Glutamatergic neuron (in vitro differentiated cells): ENCODE results near the gene MGA. TPM values are rescaled to one million over a fixed set of nuclear protein-coding genes. Genes with fewer than 3 reads are reported as not detected.

ENCODE experiments used
- DNase-seq: peaks from one replicate; pipeline ENCODE4 v3.0.0; 2022
- H3K27ac Mint-ChIP-seq: one replicate; pipeline ENCODE4 v1.8.0; 2020; ENCODE audit warnings: mild to moderate bottlenecking, mixed read lengths, inconsistent platforms; ENCODE audit not compliant: unreplicated experiment
- H3K27me3 Mint-ChIP-seq: one replicate; pipeline ENCODE4 v1.8.0; 2020; ENCODE audit warnings: mild to moderate bottlenecking, moderate library complexity, mixed read lengths, inconsistent platforms; ENCODE audit not compliant: unreplicated experiment
- H3K36me3 Mint-ChIP-seq: one replicate; pipeline ENCODE4 v1.8.0; 2020; ENCODE audit warnings: mild to moderate bottlenecking, mixed read lengths, inconsistent platforms; ENCODE audit not compliant: unreplicated experiment
- H3K4me1 Mint-ChIP-seq: one replicate; pipeline ENCODE4 v1.8.0; 2020; ENCODE audit warnings: mild to moderate bottlenecking, low read depth, mixed read lengths, inconsistent platforms; ENCODE audit not compliant: unreplicated experiment
- H3K4me3 Mint-ChIP-seq: one replicate; pipeline ENCODE4 v1.8.0; 2020; ENCODE audit warnings: mild to moderate bottlenecking, mixed read lengths, inconsistent platforms; ENCODE audit not compliant: unreplicated experiment
- H3K9me3 Mint-ChIP-seq: one replicate; pipeline ENCODE4 v1.8.0; 2020; ENCODE audit warnings: mild to moderate bottlenecking, moderate library complexity, mixed read lengths, inconsistent platforms; ENCODE audit not compliant: unreplicated experiment
- total RNA-seq: library from RNA; stranded (reverse); fragmentation: NEBNext Ultra II Directional; extraction: Animal tissue kit (Norgen Biotek cat#: 25700); gene quantifications from one replicate; pipeline ENCODE4 v1.2.1, GENCODE V29; 2021; ENCODE audit not compliant: unreplicated experiment
- TF ChIP-seq, protein P1 (sequence below): fragments of 200-600 bp; sonication (generic); IDR thresholded peaks from one replicate; pipeline ENCODE4 v1.5.0; 2021; ENCODE audit not compliant: partially characterized antibody, unreplicated experiment

Gene MGA
- total RNA-seq, 1 donor from 2014 or later = 68.9 TPM

DNA sequence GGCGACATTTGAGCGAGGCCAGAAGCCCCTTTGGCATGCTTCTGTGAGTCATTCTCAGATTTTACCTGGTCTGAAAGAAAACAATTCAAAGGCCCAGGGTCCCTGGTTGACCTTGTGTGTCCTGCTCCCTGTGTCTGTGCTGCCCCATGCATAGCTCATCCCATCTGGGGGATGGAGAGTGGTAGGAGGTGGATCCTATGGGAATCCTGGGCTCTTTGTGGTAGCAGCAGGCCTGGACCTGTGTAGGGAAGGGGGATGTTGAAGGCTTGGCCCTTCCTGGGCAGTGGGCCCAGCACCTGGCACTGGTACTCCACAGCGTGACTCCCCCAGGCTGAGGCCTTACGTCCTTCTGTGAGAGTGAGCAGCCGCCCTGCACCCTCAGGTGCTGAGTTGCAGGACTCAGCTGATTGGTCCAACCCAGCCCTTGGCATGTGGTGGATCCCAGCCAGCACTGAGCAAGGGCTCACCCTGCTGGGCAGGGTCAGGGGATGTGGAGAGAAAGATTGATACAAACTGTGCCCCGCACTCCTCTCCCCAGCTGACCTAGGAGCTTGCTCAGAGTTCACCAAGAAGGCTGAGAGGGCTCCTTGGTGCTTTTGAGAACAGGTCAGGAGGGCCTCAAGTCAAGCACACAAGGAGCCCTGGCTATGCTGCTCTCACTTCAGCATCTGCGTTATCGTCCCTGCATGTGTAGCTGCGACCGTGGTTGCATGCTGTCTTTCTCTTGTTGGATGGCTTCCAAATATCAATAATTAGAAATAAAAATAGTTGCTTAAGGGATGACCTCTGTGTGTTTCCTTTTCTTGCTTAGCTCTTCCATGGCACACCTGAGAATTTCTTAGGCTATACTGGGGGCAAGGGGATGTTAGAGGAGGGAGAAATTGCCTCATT lies 146.3 kb downstream of the MGA start:
- H3K36me3 Mint-ChIP-seq = no peaks in the 10 kb centered on the region
- H3K4me1 Mint-ChIP-seq = peaks cover 2% of the 10 kb centered on the region
- TF ChIP-seq, protein P1, sequence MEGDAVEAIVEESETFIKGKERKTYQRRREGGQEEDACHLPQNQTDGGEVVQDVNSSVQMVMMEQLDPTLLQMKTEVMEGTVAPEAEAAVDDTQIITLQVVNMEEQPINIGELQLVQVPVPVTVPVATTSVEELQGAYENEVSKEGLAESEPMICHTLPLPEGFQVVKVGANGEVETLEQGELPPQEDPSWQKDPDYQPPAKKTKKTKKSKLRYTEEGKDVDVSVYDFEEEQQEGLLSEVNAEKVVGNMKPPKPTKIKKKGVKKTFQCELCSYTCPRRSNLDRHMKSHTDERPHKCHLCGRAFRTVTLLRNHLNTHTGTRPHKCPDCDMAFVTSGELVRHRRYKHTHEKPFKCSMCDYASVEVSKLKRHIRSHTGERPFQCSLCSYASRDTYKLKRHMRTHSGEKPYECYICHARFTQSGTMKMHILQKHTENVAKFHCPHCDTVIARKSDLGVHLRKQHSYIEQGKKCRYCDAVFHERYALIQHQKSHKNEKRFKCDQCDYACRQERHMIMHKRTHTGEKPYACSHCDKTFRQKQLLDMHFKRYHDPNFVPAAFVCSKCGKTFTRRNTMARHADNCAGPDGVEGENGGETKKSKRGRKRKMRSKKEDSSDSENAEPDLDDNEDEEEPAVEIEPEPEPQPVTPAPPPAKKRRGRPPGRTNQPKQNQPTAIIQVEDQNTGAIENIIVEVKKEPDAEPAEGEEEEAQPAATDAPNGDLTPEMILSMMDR = no peak
- H3K9me3 Mint-ChIP-seq = peaks cover 2% of the 10 kb centered on the region
- no peak overlapping the region for H3K27ac Mint-ChIP-seq
- H3K27me3 Mint-ChIP-seq = peaks cover 2% of the 10 kb centered on the region
- no peak overlapping the region for H3K4me3 Mint-ChIP-seq
- no peak for DNase-seq

DNA sequence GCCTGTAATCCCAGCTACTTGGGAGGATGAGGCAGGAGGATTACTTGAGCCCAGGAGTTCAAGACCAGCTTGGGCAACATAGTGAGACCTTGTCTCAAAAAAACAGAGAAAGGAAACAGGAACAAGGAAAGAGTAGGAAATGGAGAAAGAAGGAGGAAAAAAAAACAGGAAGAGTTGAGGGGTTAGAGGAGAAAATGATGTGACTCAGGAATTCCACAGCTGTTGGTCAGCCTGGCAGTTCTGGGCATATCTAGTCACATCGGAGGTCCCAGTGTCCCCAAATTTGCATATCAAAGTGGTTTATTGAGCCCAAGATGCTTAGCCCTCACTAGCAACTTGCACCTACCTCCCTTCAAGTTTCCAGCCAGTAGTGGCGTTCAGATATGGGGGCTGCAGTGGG lies 148.9 kb downstream of the MGA start:
- TF ChIP-seq, protein P1 = no peak
- DNase-seq = no peak
- no peaks in the 10 kb centered on the region for H3K36me3 Mint-ChIP-seq
- no peak overlapping the region for H3K4me3 Mint-ChIP-seq
- no peak overlapping the region for H3K27ac Mint-ChIP-seq
- H3K27me3 Mint-ChIP-seq = peaks cover 2% of the 10 kb centered on the region
- H3K9me3 Mint-ChIP-seq = peaks cover 2% of the 10 kb centered on the region
- peaks cover 2% of the 10 kb centered on the region for H3K4me1 Mint-ChIP-seq

DNA sequence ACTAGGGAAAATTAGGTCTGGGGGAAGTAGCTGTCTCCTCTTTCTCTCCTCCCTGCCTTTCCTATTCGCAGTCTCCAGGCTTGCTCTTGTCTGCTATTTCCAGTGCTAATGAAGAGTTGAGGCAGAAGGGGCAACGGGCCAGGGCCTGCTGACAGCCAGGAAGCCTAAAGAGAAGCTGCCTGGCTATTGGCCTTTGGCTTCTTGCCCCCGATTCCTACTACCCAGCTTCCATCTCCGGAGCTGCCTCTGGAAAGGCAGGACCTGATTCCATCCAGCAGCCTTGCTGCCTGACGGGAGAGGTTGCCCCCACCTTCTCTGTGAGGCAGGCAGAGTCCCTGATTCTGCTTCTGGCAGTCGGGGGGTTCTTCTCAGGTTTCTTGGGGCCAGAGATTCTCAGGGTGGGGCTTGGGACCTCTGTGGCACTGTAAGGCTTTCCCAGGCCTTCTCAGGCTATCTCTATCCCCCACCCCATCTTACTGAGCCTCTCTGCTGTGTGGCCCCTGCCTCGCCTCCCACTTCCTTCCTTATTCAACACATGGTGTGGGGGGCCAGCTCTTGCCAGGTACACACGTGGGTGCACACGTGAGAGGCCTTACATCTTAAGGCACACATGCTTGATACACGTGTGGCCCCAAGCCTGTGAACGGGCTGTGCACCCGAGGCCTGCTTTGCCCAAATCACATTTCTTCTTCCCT lies 149.5 kb downstream of the MGA start:
- H3K4me3 Mint-ChIP-seq = no peak overlapping the region
- peaks cover 2% of the 10 kb centered on the region for H3K9me3 Mint-ChIP-seq
- H3K27ac Mint-ChIP-seq = no peak overlapping the region
- H3K4me1 Mint-ChIP-seq = peaks cover 2% of the 10 kb centered on the region
- no peak for DNase-seq
- TF ChIP-seq, protein P1 = no peak
- peaks cover 2% of the 10 kb centered on the region for H3K27me3 Mint-ChIP-seq
- H3K36me3 Mint-ChIP-seq = no peaks in the 10 kb centered on the region

DNA sequence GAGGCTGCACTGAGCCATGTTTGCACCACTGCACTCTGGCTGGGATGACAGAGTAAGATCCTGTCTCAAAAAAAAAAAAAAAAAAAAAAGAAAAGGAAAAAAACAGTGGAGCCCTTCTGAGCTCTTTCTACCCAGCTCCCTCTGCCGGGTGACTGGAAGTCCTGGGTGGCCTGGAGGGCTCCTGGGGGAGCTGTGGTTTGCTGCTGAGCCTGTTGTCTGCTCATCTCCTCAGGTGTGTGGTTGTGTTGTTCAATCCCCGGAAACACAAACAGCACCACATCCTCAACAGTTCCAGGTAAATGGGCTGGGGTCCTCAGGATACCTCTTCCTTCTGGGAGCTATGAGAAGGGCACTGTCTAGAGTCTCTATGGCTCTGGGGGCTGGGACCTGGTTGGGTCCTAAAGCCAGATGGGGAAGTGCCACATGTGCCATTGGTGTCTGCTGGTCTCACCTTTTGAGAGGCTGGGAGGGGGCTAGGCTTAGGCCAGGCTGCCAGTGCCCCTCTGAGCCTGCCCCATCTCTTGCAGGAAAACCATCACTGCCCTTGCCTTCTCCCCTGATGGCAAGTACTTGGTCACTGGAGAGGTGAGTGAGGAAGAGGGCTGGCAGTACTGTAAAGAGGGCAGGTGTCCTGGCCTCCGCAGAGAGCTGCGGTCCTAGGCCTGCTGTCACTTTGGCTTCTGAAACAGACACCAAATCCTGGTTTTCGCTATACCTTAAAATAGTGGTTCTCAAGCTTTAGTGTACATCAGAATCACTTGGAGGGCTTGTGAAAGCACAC lies 150.6 kb downstream of the MGA start:
- DNase-seq = no peak
- no peak overlapping the region for H3K27ac Mint-ChIP-seq
- no peaks in the 10 kb centered on the region for H3K36me3 Mint-ChIP-seq
- H3K4me1 Mint-ChIP-seq = peaks cover 2% of the 10 kb centered on the region
- peaks cover 2% of the 10 kb centered on the region for H3K9me3 Mint-ChIP-seq
- peaks cover 2% of the 10 kb centered on the region for H3K27me3 Mint-ChIP-seq
- TF ChIP-seq, protein P1 = no peak
- H3K4me3 Mint-ChIP-seq = no peak overlapping the region
